ENCODE results near the gene HLA-DQA2.
A peak's percentile ranks its signal among the peaks of the same experiment; 100 is the strongest.
"Not testable (repeated sequence)": the region's sequence is repeated elsewhere in the genome, so short reads cannot be mapped to it uniquely, and the experiment has no call there.

HLA-DQA2 gene

GRCh38 chr6:32741031-32741960, at the start of gene HLA-DQA2:
TSS of gene HLA-DQA2 (plus strand) at chr6:32741391. CDS start at chr6:32741444, 53 bp downstream.
- DNase-seq (ENCODE audit: low read depth): no peak

- DNase-seq (ENCODE audit: low read depth): peak; percentile 14
These were observed 49.2 kb upstream of the HLA-DQA2 start for GRCh38 chr6:32692019-32692418.

- DNase-seq (ENCODE audit: low read depth): no peak
These were observed 44.2 kb upstream of the HLA-DQA2 start for GRCh38 chr6:32697031-32697430.

- DNase-seq (ENCODE audit: low read depth): no peak
These were observed 40.7 kb upstream of the HLA-DQA2 start for GRCh38 chr6:32700391-32701040.

- no peak for DNase-seq (ENCODE audit: low read depth)
These were observed 37.8 kb upstream of the HLA-DQA2 start for GRCh38 chr6:32703347-32703746.

GRCh38 chr6:32705164-32705563, 36.0 kb upstream of the HLA-DQA2 start:
- not testable (repeated sequence) for DNase-seq (ENCODE audit: low read depth)

GRCh38 chr6:32709625-32710024, 31.6 kb upstream of the HLA-DQA2 start:
- DNase-seq (ENCODE audit: low read depth): no peak

GRCh38 chr6:32713241-32713640, 27.9 kb upstream of the HLA-DQA2 start:
- DNase-seq (ENCODE audit: low read depth): no peak

GRCh38 chr6:32716396-32716795, 24.8 kb upstream of the HLA-DQA2 start:
- no peak for DNase-seq (ENCODE audit: low read depth)

GRCh38 chr6:32718879-32719278, 22.3 kb upstream of the HLA-DQA2 start:
- DNase-seq (ENCODE audit: low read depth): no peak

GRCh38 chr6:32738126-32738525, 3.1 kb upstream of the HLA-DQA2 start:
- DNase-seq (ENCODE audit: low read depth): no peak

GRCh38 chr6:32742374-32742773, 1.2 kb downstream of the HLA-DQA2 start:
- DNase-seq (ENCODE audit: low read depth): no peak

- DNase-seq (ENCODE audit: low read depth): no peak
These were observed 3.6 kb downstream of the HLA-DQA2 start for GRCh38 chr6:32744776-32745175.

GRCh38 chr6:32745649-32746048, 4.5 kb downstream of the HLA-DQA2 start:
- DNase-seq (ENCODE audit: low read depth): not testable (repeated sequence)

GRCh38 chr6:32752580-32752979, 11.4 kb downstream of the HLA-DQA2 start:
- no peak for DNase-seq (ENCODE audit: low read depth)

GRCh38 chr6:32759669-32760068, 18.5 kb downstream of the HLA-DQA2 start:
- DNase-seq (ENCODE audit: low read depth): no peak

GRCh38 chr6:32761072-32761471, 19.9 kb downstream of the HLA-DQA2 start:
- DNase-seq (ENCODE audit: low read depth): no peak

- no peak for DNase-seq (ENCODE audit: low read depth)
These were observed 20.4 kb downstream of the HLA-DQA2 start for GRCh38 chr6:32761548-32761947.

GRCh38 chr6:32763421-32763820, 22.2 kb downstream of the HLA-DQA2 start, which contains the start of gene HLA-DQB2:
TSS of gene HLA-DQB2 (minus strand) at chr6:32763532. CDS start at chr6:32763470, 62 bp downstream.
- DNase-seq (ENCODE audit: low read depth): no peak

- DNase-seq (ENCODE audit: low read depth): no peak
These were observed 22.9 kb downstream of the HLA-DQA2 start for GRCh38 chr6:32764048-32764447.

- no peak for DNase-seq (ENCODE audit: low read depth)
These were observed 31.5 kb downstream of the HLA-DQA2 start for GRCh38 chr6:32772656-32773055.

- DNase-seq (ENCODE audit: low read depth): no peak
These were observed 33.2 kb downstream of the HLA-DQA2 start for GRCh38 chr6:32774426-32774825.

GRCh38 chr6:32775071-32775470, 33.9 kb downstream of the HLA-DQA2 start:
- DNase-seq (ENCODE audit: low read depth): no peak

All from activated T-cell treated with anti-CD3 and anti-CD28 coated beads for 48 hours (primary cell).